IMR-90 (cell line): ENCODE results near the gene STRIP1. TPM values are rescaled to one million over a fixed set of nuclear protein-coding genes. Genes with fewer than 3 reads are reported as not detected.

Source experiments
- ATAC-seq: fragments of 200-7000 bp; cut with Tn5 transposase; 2 replicates; pipeline ENCODE4 v1.9.1; 2020; ENCODE audit warnings: low read depth, mild to moderate bottlenecking, moderate library complexity
- BruUV-seq: library from RNA; stranded (reverse); fragments of 400-500 nt; replicated peaks from 2 replicates; lab custom pipeline; 2021; lab: Mats Ljungman, UMichigan
- CTCF ChIA-PET: fragments of 300-600 bp; formaldehyde crosslinking; extraction: SDS; loops from one replicate; lab custom pipeline; 2021; ENCODE audit warnings: antibody characterized with exemption; lab: Yijun Ruan, JAX
- POLR2A ChIA-PET: fragments of 300-600 bp; sonication (Branson Sonifier 250); formaldehyde crosslinking; loops from one replicate; lab custom pipeline; 2022; ENCODE audit warnings: antibody characterized with exemption; ENCODE audit not compliant: unreplicated experiment; lab: Charles Lee
- DNase-seq: peaks from one replicate; pipeline ENCODE4 v3.0.0; 2013
- H2AFZ ChIP-seq: replicated peaks from 2 replicates; pipeline ENCODE3; 2013; ENCODE audit warnings: low read length, mild to moderate bottlenecking; ENCODE audit not compliant: poor library complexity
- H2AK5ac ChIP-seq: 2 replicates; pipeline ENCODE4 v1.6.1; 2013; ENCODE audit warnings: low read depth, low read length, inconsistent platforms
- H2AK9ac ChIP-seq: replicated peaks from 2 replicates; pipeline ENCODE3; 2013; ENCODE audit warnings: mild to moderate bottlenecking, low read depth, low read length, moderate library complexity; ENCODE audit not compliant: poor library complexity
- H2BK120ac ChIP-seq: 2 replicates; pipeline ENCODE4 v1.6.1; 2013; ENCODE audit warnings: low read depth, low read length, inconsistent platforms
- H2BK15ac ChIP-seq: 3 replicates; pipeline ENCODE4 v1.6.1; 2013; ENCODE audit warnings: low read depth, low read length, inconsistent platforms
- H2BK20ac ChIP-seq: 2 replicates; pipeline ENCODE4 v1.6.1; 2013; ENCODE audit warnings: low read depth, mild to moderate bottlenecking, inconsistent platforms, low read length, moderate library complexity
- H2BK5ac ChIP-seq: 2 replicates; pipeline ENCODE4 v1.6.1; 2013; ENCODE audit warnings: mild to moderate bottlenecking, low read depth, low read length, inconsistent platforms; ENCODE audit not compliant: poor library complexity, severe bottlenecking
- H3K14ac ChIP-seq: replicated peaks from 2 replicates; pipeline ENCODE4 v1.6.1; 2013; ENCODE audit warnings: low read depth, low read length, inconsistent platforms
- H3K18ac ChIP-seq: 2 replicates; pipeline ENCODE4 v1.6.1; 2013; ENCODE audit warnings: low read depth, low read length, control low read depth
- H3K23ac ChIP-seq: 2 replicates; pipeline ENCODE4 v1.6.1; 2013; ENCODE audit warnings: low read depth, low read length, inconsistent platforms
- H3K27ac ChIP-seq: 2 replicates; pipeline ENCODE4 v1.5.1; 2013; ENCODE audit warnings: mild to moderate bottlenecking, control low read depth, low read length; ENCODE audit not compliant: insufficient read depth
- H3K27me3 ChIP-seq: 2 replicates; pipeline ENCODE4 v1.6.1; 2013; ENCODE audit warnings: low read length; ENCODE audit not compliant: control insufficient read depth, insufficient read depth
- H3K36me3 ChIP-seq: 2 replicates; pipeline ENCODE4 v1.6.1; 2013; ENCODE audit warnings: low read length, mixed read lengths; ENCODE audit not compliant: control insufficient read depth, insufficient read depth
- H3K4ac ChIP-seq: 2 replicates; pipeline ENCODE4 v1.6.1; 2013; ENCODE audit warnings: low read depth, low read length, inconsistent platforms
- H3K4me1 ChIP-seq: 2 replicates; pipeline ENCODE4 v1.6.1; 2013; ENCODE audit warnings: low read length, mixed read lengths; ENCODE audit not compliant: control insufficient read depth, insufficient read depth
- H3K4me2 ChIP-seq: 2 replicates; pipeline ENCODE4 v1.6.1; 2013; ENCODE audit warnings: low read depth, mild to moderate bottlenecking, control low read depth, low read length, moderate library complexity
- H3K4me3 ChIP-seq: 2 replicates; pipeline ENCODE4 v1.5.1; 2013; ENCODE audit warnings: low read depth, mild to moderate bottlenecking, control low read depth, low read length, moderate library complexity; ENCODE audit not compliant: insufficient read depth
- H3K56ac ChIP-seq: 2 replicates; pipeline ENCODE4 v1.6.1; 2013; ENCODE audit warnings: low read length, inconsistent platforms; ENCODE audit not compliant: insufficient read depth; ENCODE audit errors: extremely low read depth
- H3K79me1 ChIP-seq, 2 experiments: 2 replicates each; pipeline ENCODE4 v1.6.1; 2013; ENCODE audit warnings: low read length in 2 of 2, inconsistent platforms in 1 of 2, low read depth in 1 of 2
- H3K9ac ChIP-seq: 2 replicates; pipeline ENCODE4 v1.6.1; 2013; ENCODE audit warnings: low read depth, low read length, control low read depth
- H3K9me1 ChIP-seq: 2 replicates; pipeline ENCODE4 v1.6.1; 2013; ENCODE audit warnings: low read length, inconsistent platforms; ENCODE audit not compliant: insufficient read depth
- H3K9me3 ChIP-seq: 2 replicates; pipeline ENCODE4 v1.6.1; 2013; ENCODE audit warnings: low read length; ENCODE audit not compliant: control insufficient read depth, insufficient read depth
- H4K20me1 ChIP-seq: 2 replicates; pipeline ENCODE4 v1.6.1; 2013; ENCODE audit warnings: low read length, inconsistent platforms; ENCODE audit not compliant: insufficient read depth
- H4K5ac ChIP-seq: 2 replicates; pipeline ENCODE4 v1.6.1; 2013; ENCODE audit warnings: mild to moderate bottlenecking, low read depth, low read length, control low read depth
- H4K8ac ChIP-seq, 2 experiments: 2 replicates each; pipeline ENCODE4 v1.6.1; 2013; ENCODE audit warnings: low read depth in 2 of 2, low read length in 2 of 2, control low read depth in 1 of 2, inconsistent platforms in 1 of 2
- H4K91ac ChIP-seq: 2 replicates; pipeline ENCODE4 v1.6.1; 2013; ENCODE audit warnings: low read depth, low read length, inconsistent platforms; ENCODE audit not compliant: insufficient read depth
- BHLHE40 ChIP-seq: fragments of 150-350 bp; IDR thresholded peaks from 2 replicates; pipeline ENCODE4 v1.6.1; 2016; ENCODE audit warnings: mild to moderate bottlenecking, low read depth, low read length
- CEBPB ChIP-seq: IDR thresholded peaks from 2 replicates; pipeline ENCODE4 v1.6.1; 2012; ENCODE audit warnings: low read depth, low read length, improper control_type of control experiment
- CHD1 ChIP-seq: IDR thresholded peaks from 2 replicates; pipeline ENCODE4 v1.6.1; 2012; ENCODE audit warnings: low read depth, low read length, improper control_type of control experiment
- CTCF ChIP-seq: conservative IDR thresholded peaks from 2 replicates; pipeline ENCODE4 v1.5.1; 2012; ENCODE audit warnings: mild to moderate bottlenecking, low read depth, low read length, improper control_type of control experiment
- ELK1 ChIP-seq: fragments of 150-350 bp; IDR thresholded peaks from 2 replicates; pipeline ENCODE4 v1.6.1; 2016; ENCODE audit warnings: low read depth, mild to moderate bottlenecking, low read length, moderate library complexity, borderline replicate concordance
- MAFK ChIP-seq: IDR thresholded peaks from 2 replicates; pipeline ENCODE4 v1.6.1; 2012; ENCODE audit warnings: low read depth, low read length, improper control_type of control experiment
- MAZ ChIP-seq: IDR thresholded peaks from 2 replicates; pipeline ENCODE4 v1.6.1; 2012; ENCODE audit warnings: low read depth, mild to moderate bottlenecking, low read length, improper control_type of control experiment, moderate library complexity, borderline replicate concordance
- NFE2L2 ChIP-seq: fragments of 150-350 bp; IDR thresholded peaks from 2 replicates; pipeline ENCODE4 v1.6.1; 2016; ENCODE audit warnings: low read depth, mild to moderate bottlenecking, low read length
- RFX5 ChIP-seq: IDR thresholded peaks from 2 replicates; pipeline ENCODE4 v1.8.0; 2012; ENCODE audit warnings: low read depth, mild to moderate bottlenecking, low read length, moderate library complexity
- SMC3 ChIP-seq: fragments of 150-350 bp; IDR thresholded peaks from 2 replicates; pipeline ENCODE4 v1.6.1; 2016; ENCODE audit warnings: low read depth, mild to moderate bottlenecking, antibody characterized with exemption, low read length, moderate library complexity
- USF2 ChIP-seq: fragments of 150-350 bp; IDR thresholded peaks from 2 replicates; pipeline ENCODE4 v1.6.1; 2017; ENCODE audit warnings: mild to moderate bottlenecking, antibody characterized with exemption, low read length, low read depth
- WGBS, 2 experiments: methylation state at CpG; one replicate each; pipeline versions ENCODE4 v1.1.5 to v1.1.7; 2013; ENCODE audit warnings: missing lambda C conversion rate in 2 of 2; ENCODE audit not compliant: insufficient read length in 1 of 2; ENCODE audit errors: extremely low coverage in 2 of 2; 5-methylcytosine and 5-hydroxymethylcytosine counted together
- dilution Hi-C: fragments of 300-500 bp; cut with HindIII; formaldehyde crosslinking; loops from one replicate; pipeline ENCODE4 v1.14.3; 2018; ENCODE audit warnings: low sequenced_read_pairs; ENCODE audit not compliant: unreplicated experiment
- in situ Hi-C: fragments of 300-500 bp; cut with MboI; formaldehyde crosslinking; loops from 3 replicates; pipeline ENCODE4 v1.14.3; 2019; ENCODE audit warnings: low sequenced_read_pairs, inconsistent platforms, mixed read lengths
- intact Hi-C: fragments of 100-400 bp; cut with micrococcal nuclease; formaldehyde crosslinking; loops from 2 replicates; pipeline ENCODE4 v1.10.0; 2022
- polyA plus RNA-seq, 3 experiments: library from polyadenylated mRNA; depleted of rRNA; stranded (reverse); fragments of >200 nt; gene quantifications; 2 replicates each; pipeline ENCODE4 v1.2.3, GENCODE V29; 2012; ENCODE audit warnings: low replicate concordance in 1 of 3
- total RNA-seq: library from RNA; depleted of rRNA; stranded (reverse); fragments of >200 nt; gene quantifications from 2 replicates; pipeline ENCODE4 v1.2.3, GENCODE V29; 2012

The STRIP1 gene
- total and polyA plus RNA-seq, 2 of the 4 experiments (the other 2 are of a cell fraction): 30.4 to 33.5 TPM

- H3K14ac ChIP-seq: no peak overlapping the region
- H4K5ac ChIP-seq: no peak overlapping the region
- no peaks in the 10 kb centered on the region for H3K79me1 ChIP-seq
- no peak overlapping the region for H3K27ac ChIP-seq
- no peaks in the 10 kb centered on the region for H3K36me3 ChIP-seq
- no peak overlapping the region for H2AK5ac ChIP-seq
- H3K23ac ChIP-seq: no peak overlapping the region
- no peak for TF ChIP-seq RFX5
- no peak for TF ChIP-seq BHLHE40
- no peak for TF ChIP-seq CHD1
- no peak for TF ChIP-seq MAFK
- no peak for TF ChIP-seq CTCF
- TF ChIP-seq USF2: no peak
- no peak for TF ChIP-seq CEBPB
- TF ChIP-seq SMC3: no peak
- TF ChIP-seq NFE2L2: no peak
- no peak for TF ChIP-seq ELK1
- TF ChIP-seq MAZ: no peak
- ChIA-PET CTCF (no interaction called here), POLR2A (no interaction called here)
- peaks cover 9% of the 10 kb centered on the region for H3K9me3 ChIP-seq
- no peak overlapping the region for H2BK5ac ChIP-seq
- H3K4me1 ChIP-seq: no peaks in the 10 kb centered on the region; the same call in none of the 2 replicates
- peaks cover 83% of the 10 kb centered on the region for H3K27me3 ChIP-seq
- H4K20me1 ChIP-seq: no peaks in the 10 kb centered on the region
- H3K56ac ChIP-seq: no peak overlapping the region
- no peak overlapping the region for H2BK15ac ChIP-seq
- intact Hi-C loops: no loop called here
- BruUV-seq: no TSS peak
- dilution Hi-C loops: no loop called here
- no peak overlapping the region for H2BK20ac ChIP-seq
- no peak overlapping the region for H3K9ac ChIP-seq
- ATAC-seq (no peak), DNase-seq (no peak)
- no peak overlapping the region for H2AFZ ChIP-seq
- no peak overlapping the region for H2AK9ac ChIP-seq
- H3K4ac ChIP-seq: no peak overlapping the region
- H4K91ac ChIP-seq: no peak overlapping the region
- WGBS, 2 experiments: no CpG with 5 or more reads among the region's 5 CpGs
- in situ Hi-C loops: no loop called here
- H3K4me3 ChIP-seq: no peak overlapping the region
- no peak overlapping the region for H3K4me2 ChIP-seq
- H2BK120ac ChIP-seq: no peak overlapping the region
- H3K18ac ChIP-seq: no peak overlapping the region
- no peaks in the 10 kb centered on the region for H3K9me1 ChIP-seq
- no peak overlapping the region for H4K8ac ChIP-seq
Observed at GRCh38 chr1:110082477-110082876, 48.1 kb downstream of the STRIP1 start.
